Endothelial cell of umbilical vein (primary cell): Measurements from ENCODE around the gene PINK1.

ENCODE experiments used
- CTCF ChIP-seq, 2 donors: IDR thresholded peaks; 1 replicate in 1 of 2; 2 replicates in 1 of 2; pipeline ENCODE4 v1.5.1; 2011; ENCODE audit warnings: low read length in 2 of 2, mild to moderate bottlenecking in 2 of 2, moderate library complexity in 2 of 2, control low read depth in 1 of 2, inconsistent platforms in 1 of 2, low read depth in 1 of 2; ENCODE audit not compliant: insufficient read depth in 1 of 2; ENCODE audit errors: extremely low read depth in 1 of 2
- EZH2 ChIP-seq: IDR thresholded peaks from 2 replicates; pipeline ENCODE4 v1.6.1; 2012; ENCODE audit warnings: borderline replicate concordance, low read depth, mild to moderate bottlenecking, moderate library complexity, low read length, inconsistent platforms; ENCODE audit not compliant: severe bottlenecking
- JUN ChIP-seq: IDR thresholded peaks from 2 replicates; pipeline ENCODE4 v1.6.1; 2011; ENCODE audit warnings: borderline replicate concordance, low read depth; ENCODE audit not compliant: insufficient read length, insufficient read depth
- MYC ChIP-seq: IDR thresholded peaks from one replicate; pipeline ENCODE4 v1.6.1; 2011; ENCODE audit warnings: mild to moderate bottlenecking, low read depth, low read length

GRCh38 chr1:20684050-20684620, 50.9 kb downstream of the PINK1 start:
- TF ChIP-seq JUN (no peak), EZH2 (no peak), CTCF (IDR thresholded peaks at IDR 0.05; ENCODE audit: extremely low read depth in 1 of 2, insufficient read depth in 1 of 2, low read depth in 1 of 2, low read length in 2 of 2) (no peak), MYC (no peak)
